GM18508 (cell line): ENCODE measurements around the gene ADAM22.

Experiments used
- ATAC-seq: cut with Tn5 transposase; IDR thresholded peaks from one replicate; pipeline ENCODE4 v1.9.1; 2021; ENCODE audit warnings: moderate number of reproducible peaks; ENCODE audit not compliant: insufficient read depth, unreplicated experiment

ADAM22 gene

GRCh38 chr7:88206254-88206653 lies 272.2 kb downstream of the ADAM22 start:
- no peak for ATAC-seq

GRCh38 chr7:88208521-88208920 lies 274.5 kb downstream of the ADAM22 start:
- no peak for ATAC-seq

DNA sequence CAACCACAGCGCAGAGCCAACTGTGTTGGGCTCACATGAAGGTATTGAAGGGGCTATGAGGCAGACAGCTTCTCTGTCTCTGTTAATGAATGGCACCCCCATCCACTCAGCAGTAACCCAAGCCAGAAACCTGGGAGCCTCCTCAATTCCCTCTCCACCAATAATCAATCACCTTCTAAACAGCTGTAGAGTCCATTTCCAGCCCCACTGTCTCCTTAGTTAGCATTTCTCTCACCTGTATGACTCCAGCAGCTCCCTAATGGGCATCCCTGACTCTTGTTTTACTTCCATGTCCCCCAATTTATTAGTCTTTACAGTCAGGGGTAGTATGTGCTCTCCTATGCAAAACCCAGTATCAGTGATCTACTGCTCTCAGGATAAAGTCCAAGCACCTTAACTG lies 278.9 kb downstream of the ADAM22 start:
- no peak for ATAC-seq

DNA sequence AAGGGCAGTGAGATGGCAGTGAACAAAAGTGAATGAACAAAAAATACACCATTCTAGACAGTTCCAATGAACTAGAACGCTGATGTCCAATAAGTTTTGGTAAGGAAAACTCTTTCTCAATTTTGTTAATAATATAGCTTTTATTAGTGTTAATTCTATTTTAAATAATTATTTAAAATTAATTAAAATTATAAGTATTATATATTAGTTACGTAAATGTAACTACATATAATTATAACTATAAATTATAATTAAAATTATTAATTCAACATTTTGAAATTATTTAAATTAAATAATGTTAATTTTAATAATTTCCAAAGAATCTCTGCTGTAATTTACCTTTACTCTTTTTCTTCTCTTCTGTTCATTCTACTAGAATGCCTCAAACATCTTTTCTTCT lies 280.4 kb downstream of the ADAM22 start:
- no peak for ATAC-seq

DNA sequence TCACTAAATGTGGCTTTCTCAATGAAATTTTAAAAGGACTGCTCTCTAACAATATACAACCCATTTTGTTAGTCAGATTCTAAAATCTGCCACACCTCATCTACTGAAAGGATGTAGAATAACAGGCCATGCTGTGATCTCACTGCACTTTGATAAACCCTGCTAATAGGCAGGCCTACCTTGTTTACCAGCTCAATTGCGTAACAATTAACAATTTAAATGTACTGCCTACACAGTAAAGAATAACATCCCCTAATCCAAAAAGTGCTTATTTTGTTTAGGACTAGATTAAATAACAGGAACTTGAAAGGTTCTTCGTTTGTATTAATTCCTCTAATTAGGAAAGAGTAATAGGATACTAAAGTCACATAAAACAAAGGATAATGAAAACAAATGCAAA lies 281.2 kb downstream of the ADAM22 start:
- ATAC-seq: no peak

DNA sequence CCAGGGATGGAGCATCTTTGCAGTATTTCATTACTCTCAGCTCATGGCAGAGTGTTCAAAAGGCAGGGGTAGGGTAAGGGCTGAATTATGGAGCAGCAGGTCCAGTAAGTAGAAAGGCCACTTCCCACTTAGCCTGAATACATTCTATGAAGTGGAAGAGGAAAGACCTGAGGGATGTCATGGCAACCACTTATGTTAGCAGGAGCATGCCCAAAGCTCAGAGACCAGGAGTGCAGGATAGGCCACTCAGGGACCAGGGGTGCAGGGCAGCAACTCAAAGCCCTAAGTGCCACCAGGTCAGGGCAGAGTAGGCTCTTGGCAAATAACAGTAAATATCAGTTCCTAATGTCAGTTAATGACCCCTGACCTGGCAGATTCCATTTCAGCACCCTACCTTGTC lies 282.2 kb downstream of the ADAM22 start:
- no peak for ATAC-seq

DNA sequence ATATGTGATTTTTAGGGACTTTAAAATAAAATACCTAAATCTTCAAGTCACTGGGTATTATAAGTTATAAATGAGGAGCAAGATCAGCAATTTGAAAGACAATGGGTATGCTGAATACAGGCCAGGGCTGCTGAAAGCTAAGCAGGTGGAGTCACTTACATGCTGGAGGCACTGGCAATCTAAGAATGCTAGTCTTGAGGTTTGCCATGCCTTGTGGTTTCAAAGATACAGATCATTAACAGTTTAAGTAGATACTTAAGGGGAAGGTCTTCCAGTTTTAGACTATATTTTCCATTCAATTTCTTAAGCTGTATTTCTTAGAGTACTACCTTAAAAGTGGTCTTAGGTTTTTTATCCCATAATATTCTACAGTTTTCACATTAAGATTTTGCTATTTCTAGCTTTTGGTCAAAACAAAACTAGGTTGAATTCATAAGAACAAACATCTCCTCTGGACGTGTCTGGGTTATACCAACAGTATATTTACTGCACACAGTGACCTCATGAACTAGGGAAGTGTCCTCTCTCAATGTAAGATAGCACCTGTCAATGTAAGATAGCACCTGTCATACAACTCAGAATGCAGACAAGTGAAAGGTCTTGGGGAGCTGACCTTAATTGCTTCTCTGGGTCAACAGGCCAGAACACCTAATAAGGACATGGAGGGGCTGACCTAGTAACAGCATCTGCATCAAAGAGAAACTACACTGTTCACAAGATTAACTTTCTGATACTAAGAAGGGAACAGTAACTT lies 283.8 kb downstream of the ADAM22 start:
- peak; percentile 84 for ATAC-seq

GRCh38 chr7:88218429-88218745 lies 284.3 kb downstream of the ADAM22 start:
- ATAC-seq: no peak

DNA sequence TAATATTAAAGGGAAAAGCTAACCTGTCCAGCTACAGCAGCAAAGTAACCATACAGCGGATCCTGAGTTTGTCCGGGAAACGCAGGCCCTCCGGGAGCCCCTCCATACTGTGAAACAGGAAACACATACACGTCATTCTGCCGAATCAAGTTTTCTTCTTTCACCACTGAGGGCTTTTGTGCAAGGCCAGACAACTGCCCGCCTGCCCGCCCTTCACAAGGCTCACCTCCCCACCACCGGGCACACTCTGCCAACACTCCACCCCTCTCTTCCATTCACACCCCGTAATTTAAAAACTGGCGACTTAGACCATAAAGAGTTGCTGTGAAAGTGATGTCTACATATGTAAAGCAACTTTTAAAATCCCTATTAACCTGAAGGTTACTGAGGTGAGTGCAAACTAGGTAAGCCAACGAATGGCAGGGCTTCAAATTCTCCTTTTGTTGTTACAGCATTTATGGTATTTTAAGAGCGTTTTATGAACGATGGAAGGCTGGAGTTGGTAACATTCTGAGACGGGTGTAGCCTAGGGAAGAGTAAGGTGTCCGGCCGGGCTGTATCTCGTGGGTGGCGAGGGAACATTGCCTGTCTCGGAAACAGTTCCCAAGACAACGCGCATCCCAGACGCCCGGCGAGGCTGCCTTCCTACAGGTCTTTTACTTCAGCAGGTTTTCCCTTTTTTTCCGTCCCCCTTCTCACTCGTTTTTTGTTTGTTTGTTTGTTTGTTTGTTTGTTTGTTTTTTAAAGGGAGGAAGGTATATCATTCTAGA lies 285.0 kb downstream of the ADAM22 start:
- ATAC-seq: peak; percentile 25

DNA sequence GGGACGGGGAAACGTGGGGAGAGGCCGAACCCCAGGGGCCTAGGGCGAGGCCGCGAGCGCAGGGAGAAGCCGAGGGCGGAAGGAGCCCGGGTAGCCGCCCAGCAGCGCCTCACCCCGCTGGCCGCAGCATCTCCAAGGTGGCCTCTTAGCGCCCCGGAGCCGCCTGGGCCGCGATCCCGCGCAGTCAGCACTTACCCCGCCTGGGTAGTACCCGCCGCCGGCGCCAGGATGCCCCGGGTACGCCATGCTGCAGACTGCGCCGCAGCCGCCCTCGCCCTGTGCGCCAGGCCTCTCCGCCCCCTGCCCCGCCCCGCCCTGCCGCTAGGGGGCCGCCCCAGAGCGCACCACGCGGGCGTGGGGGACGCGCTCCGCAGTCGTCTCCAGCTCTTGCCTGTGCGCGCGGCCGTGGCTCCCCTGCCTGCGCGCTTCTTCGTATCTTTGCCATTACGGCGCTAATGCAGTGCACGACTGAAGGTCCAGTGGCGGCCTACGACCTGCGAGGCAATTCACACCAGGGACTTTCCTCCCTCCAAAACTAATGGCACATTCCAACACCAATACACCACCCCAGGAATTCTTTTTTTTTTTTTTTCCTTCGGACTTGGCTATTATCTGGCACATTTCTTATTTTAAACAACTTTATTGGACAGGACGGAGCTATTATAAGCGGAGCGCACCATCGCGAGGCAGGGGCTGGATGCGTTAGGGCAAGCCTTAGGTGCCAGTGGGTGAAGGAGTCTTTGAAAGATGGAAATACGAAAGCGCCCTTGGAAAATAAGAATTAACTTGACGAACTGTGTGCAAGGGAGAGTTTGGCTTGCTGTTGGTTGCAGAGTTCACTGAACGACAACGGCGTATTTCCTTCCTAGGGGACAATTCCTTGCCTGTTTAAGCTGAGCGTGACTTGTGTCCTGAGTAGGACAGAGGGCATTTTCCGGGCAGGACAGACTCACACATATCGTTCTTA lies 286.0 kb downstream of the ADAM22 start, which contains the start of gene SRI:
Gene SRI (minus strand): TSS at position 258 of the 967 bp plus-strand sequence. CDS start 12 bp downstream, at position 246.
- peak; percentile 24 for ATAC-seq

GRCh38 chr7:88223265-88223664 lies 289.2 kb downstream of the ADAM22 start:
- no peak for ATAC-seq

GRCh38 chr7:88224601-88225275 lies 290.7 kb downstream of the ADAM22 start:
- no peak for ATAC-seq

DNA sequence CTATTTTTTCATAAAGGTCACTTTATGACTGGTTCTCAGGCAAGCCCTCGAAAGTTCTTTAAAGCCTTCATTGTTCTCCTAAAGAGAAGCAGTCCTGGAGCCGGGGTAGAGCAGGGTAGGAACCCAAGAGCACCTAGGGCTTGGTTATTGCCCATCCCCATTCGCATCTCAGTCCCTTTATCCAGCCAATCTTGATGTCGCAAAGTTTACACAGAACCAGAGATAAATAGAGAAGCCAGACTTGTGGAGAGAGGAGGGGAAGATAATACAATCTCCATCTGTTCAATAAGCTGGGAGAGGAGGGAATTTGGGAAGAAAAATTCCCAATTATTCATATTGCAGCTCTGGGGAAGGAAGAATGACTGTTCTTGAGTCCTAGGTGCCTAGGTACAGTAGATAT lies 292.1 kb downstream of the ADAM22 start:
- no peak for ATAC-seq

DNA sequence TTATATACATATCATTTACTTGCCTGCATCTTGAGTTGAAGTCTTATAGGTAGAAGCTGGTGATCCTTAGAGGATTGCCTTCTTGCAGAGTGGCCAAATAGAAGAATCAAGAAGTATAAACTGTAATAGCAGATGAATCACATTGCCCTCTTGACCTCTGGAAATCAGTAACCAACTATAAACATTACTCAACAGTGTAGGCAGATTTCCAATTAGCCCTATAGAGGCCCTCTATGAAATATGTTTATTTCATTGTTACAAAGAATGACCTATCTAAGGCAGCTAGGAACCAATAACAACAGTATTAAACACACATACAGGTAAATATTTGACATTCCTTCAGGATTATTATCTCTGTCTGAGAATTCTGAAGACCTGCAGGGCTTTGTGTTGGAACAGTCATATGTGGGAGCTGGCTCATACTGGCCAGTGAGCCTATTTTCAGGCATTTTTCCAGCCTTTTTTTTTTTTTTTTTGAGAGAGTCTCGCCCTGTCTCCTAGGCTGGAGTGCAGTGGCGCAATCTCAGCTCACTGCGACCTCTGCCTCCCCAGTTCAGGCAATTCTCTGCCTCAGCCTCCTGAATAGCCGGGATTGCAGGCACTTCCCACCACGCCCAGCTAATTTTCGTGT lies 292.9 kb downstream of the ADAM22 start:
- no peak for ATAC-seq

GRCh38 chr7:88229302-88229995 lies 295.4 kb downstream of the ADAM22 start:
- no peak for ATAC-seq

DNA sequence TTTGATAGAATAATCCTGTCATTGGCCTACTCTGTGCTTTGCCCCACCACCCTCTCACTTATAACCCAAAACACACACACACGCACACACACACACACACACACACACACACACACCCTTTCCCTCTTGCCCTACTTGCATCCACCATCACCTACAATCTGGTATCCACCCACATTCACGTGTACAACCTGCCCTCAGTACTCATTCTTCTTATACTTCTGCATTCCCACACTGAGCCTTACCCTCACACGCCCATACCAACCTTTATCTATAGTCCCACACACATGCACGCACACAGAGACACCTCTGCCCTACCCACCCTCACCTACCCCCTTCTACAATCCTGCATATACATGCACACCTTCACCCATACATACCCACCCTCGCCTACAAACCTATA lies 296.6 kb downstream of the ADAM22 start:
- no peak for ATAC-seq

DNA sequence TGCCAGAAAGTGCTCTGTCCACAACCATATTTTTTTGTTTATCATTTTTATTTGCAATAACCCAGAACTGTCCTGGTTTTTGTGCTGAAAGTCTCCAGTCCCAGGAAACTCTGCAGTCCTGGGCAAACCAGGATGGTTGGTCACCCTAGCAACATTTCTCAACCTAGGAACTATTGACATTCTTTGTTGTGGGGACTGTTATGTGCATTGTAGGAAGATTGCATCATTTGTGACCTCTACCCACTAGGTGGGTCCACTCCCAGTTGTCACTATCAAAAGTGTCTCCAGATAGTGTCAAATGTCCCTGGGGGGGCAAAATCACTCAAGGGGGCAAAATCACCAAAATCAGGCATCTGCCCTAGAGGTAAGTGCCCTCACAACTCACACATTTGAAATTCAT lies 299.8 kb downstream of the ADAM22 start:
- ATAC-seq: no peak

GRCh38 chr7:88239852-88240251 lies 305.8 kb downstream of the ADAM22 start:
- no peak for ATAC-seq

DNA sequence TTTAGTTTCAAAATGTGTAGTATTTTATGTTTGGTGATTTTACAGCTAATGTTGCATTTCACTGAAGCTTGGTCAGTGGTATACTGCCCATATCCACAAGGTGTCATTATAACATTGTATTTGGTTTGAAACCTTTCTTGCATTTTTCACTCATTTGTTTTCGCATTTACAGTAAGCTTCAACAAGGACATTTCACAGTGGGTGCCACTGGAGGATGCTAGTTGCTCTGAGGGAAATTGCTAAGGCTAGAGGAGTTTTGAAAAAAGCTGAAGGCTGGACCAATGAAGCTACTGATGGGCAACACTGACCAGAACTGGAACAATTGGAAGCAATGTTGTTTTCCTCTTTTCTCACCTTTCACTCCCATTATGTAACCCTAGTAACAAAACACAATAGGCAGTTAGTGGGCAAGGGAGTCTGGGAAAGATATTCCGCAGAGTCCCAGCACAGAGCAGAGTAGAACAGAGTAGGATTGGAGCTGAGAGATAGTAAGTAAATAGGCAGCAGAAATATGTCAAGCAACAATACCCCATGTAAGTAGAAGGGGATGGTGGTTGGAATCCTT lies 309.4 kb downstream of the ADAM22 start:
- ATAC-seq: peak; percentile 79
